Measurements from ENCODE around the gene KDM1A. TPM values are rescaled to one million over a fixed set of nuclear protein-coding genes. Genes with fewer than 3 reads are reported as not detected.

Gene KDM1A
- total RNA-seq, 1 experiment from 2014 or later = 204 TPM

- Histone ChIP-seq H2BK20ac (ENCODE audit: low read depth, low read length, poor library complexity, severe bottlenecking) (no peak overlapping the region), H4K20me1 (ENCODE audit: control insufficient read depth, insufficient read depth, insufficient read length) (no peaks in the 10 kb centered on the region), H3K9me3 (ENCODE audit: control insufficient read depth, low read depth, low read length) (no peaks in the 10 kb centered on the region), H3K18ac (ENCODE audit: insufficient read length, low read depth, low read length) (no peak overlapping the region), H3K4me1 (ENCODE audit: insufficient read depth, low read length) (peaks cover 3% of the 10 kb centered on the region), H2BK120ac (ENCODE audit: low read depth, low read length, poor library complexity, severe bottlenecking) (no peak overlapping the region), H2AFZ (ENCODE audit: low read length) (no peak overlapping the region), H4K8ac (replicated peaks; ENCODE audit: insufficient read length, low read depth, low read length) (no peak overlapping the region), H2AK5ac (ENCODE audit: insufficient read length, low read length) (no peak overlapping the region), H2BK5ac (ENCODE audit: insufficient read length, low read length) (no peak overlapping the region), H2BK15ac (ENCODE audit: low read depth, low read length) (no peak overlapping the region), H3K27me3 (ENCODE audit: insufficient read depth, low read length) (no peaks in the 10 kb centered on the region), H3K4ac (ENCODE audit: low read depth, low read length) (no peak overlapping the region), H3K79me2 (ENCODE audit: insufficient read depth, low read length) (peaks cover 12% of the 10 kb centered on the region; the same call in 1 of the 2 replicates), H3K4me2 (ENCODE audit: insufficient read depth, insufficient read length, low read length) (no peak overlapping the region), H3K14ac (ENCODE audit: insufficient read depth, low read length) (no peak overlapping the region), H3K23me2 (ENCODE audit: insufficient read length, low read depth, low read length, poor library complexity, severe bottlenecking) (no peaks in the 10 kb centered on the region), H3K23ac (ENCODE audit: insufficient read length, low read depth, low read length) (no peak overlapping the region), H3K79me1 (ENCODE audit: insufficient read depth, low read depth, low read length, poor library complexity, severe bottlenecking) (peaks cover 11% of the 10 kb centered on the region), H3K56ac (ENCODE audit: insufficient read length, low read depth, low read length) (no peak overlapping the region), H3K27ac (ENCODE audit: insufficient read length, low read depth, low read length) (no peak overlapping the region), H4K5ac (ENCODE audit: insufficient read length, low read depth, low read length) (no peak overlapping the region), H3K9ac (ENCODE audit: extremely low read depth, insufficient read length, low read length) (peak overlapping the region; percentile 17), H3T11ph (ENCODE audit: low read length) (no peak overlapping the region), H4K91ac (ENCODE audit: insufficient read length, low read depth, low read length) (no peak overlapping the region), H2BK12ac (ENCODE audit: insufficient read length, low read depth, low read length) (no peak overlapping the region)
- Mint-ChIP-seq H3K27me3 (ENCODE audit: low read depth) (no peaks in the 10 kb centered on the region), H3K4me1 (peaks cover 9 to 23% of the 10 kb centered on the region in 2 experiments), H3K9me3 (no peaks in the 10 kb centered on the region), H3K36me3 (ENCODE audit: insufficient read depth in 1 of 3, low read depth in 3 of 3) (peaks cover 4 to 19% (median 14%) of the 10 kb centered on the region in 3 experiments; a peak in 5 of 7 replicates), H3K4me3 (no peak overlapping the region), H3K27ac (peak overlapping the region; percentile 6 to 70 (median 25); a peak in 6 of 7 replicates)
- 100% methylated on average over 1 of the region's 6 CpGs for WGBS (ENCODE audit: extremely low coverage, insufficient read length, low lambda C conversion rate)
- no peak for TF ChIP-seq CTCF (conservative IDR thresholded peaks at IDR 0.05)
- DNase-seq = no peak
Observed at GRCh38 chr1:23111600-23112535, 92.6 kb downstream of the KDM1A start.

Data from H9 (cell line).